HG03565 (cell line): ENCODE results near the gene ATG2B.

Source experiments
- ATAC-seq: cut with Tn5 transposase; IDR thresholded peaks from one replicate; pipeline ENCODE4 v1.9.1; 2021; ENCODE audit warnings: mild to moderate bottlenecking, moderate library complexity; ENCODE audit not compliant: unreplicated experiment

Gene ATG2B

DNA sequence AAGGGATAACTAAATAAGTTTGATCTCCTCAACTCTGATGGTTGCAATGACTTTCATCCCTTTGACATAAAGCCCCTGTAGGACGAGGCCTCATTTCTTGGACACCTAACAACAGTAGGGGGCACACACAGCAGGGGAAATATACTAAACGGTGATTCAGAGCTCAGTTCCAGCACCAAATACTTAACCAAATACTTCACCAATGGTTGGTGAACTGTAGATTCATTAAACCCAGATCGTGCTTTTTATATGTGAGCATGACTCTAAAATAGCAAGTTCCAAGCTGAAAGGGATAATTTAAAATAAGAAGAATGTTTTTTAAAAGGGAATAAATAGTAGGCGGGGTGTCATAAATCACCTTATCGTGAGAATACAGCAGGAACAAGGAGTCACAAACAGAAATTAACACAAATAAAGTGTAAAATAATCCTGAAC is 53.2 kb downstream of the ATG2B start:
- no peak for ATAC-seq

- no peak for ATAC-seq
These were observed 53.8 kb downstream of the ATG2B start for GRCh38 chr14:96309133-96309895.

DNA sequence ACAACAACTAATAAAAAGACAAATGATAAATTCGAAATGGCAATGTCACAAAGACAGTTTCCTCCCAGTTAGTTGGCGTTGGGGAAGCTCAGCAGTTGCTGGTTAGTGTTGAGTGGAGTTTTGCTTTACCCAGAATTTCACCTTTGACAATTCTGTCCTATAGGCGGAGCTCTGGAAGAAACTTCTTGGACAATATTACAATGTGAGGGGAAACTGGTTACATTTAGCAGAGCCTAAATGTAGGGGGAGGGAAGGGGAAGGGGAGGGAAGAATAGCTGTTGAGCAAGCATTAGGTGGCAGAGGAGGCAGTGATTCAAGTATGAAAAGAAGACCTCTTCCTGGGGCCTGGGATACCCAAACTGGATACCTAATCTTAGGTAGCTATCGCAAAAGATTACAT is 55.7 kb downstream of the ATG2B start:
- no peak for ATAC-seq

DNA sequence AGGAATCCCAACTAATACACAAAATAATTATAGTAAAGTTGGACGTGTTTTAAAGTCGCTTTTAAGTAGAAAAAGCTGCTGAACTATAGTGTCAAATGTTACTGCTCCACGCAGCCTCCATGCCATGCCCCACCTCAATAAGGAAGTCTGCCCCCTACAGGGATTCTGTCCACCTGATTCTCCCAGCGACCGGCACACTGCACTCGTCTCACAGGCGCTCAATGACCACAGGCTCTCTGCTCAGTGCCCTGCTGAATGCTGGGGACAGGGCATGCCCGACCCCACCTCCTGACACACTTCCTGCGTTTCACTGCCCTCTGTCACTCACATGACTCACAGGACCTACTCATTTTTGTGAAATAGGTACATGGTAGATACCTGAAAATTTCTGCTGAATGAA is 58.2 kb downstream of the ATG2B start:
- no peak for ATAC-seq

DNA sequence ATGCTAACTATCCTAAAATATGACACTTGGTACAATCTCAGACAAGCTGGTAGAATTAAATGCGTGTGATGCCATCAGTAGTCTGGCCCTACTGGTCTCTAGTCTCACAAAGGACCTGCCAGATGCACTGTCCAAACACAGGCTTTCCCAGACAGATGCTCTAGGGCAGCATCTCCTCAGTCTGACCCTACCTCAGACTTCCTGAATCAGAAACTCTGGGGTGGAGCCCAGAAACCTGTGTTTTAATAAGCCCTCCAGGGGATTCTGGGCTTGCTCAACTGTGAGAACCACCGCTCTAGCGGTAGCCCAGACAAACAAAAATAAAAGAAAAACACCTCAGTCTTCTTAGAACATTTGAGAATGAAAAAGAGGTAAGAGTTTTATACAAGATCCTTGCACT is 59.2 kb downstream of the ATG2B start:
- no peak for ATAC-seq

DNA sequence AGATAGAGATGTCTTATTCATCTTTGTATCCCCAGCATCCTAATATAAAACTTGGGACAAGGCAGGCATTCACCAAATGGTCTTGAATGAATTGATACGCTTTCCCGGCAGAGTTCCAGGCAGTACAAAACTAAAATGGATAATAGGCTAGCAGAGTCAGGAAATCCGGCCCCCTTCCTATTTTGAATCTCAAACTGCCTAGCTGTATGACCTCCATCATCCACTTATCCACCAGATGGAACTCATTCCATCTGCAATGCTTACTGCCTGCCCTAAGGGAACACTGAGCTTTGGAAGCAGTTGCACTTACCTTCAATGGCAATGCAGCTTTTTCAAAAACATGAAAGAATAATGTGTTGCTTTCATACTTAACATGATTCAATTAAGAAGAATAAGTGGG is 63.7 kb downstream of the ATG2B start:
- no peak for ATAC-seq

- ATAC-seq = no peak
These were observed 65.1 kb downstream of the ATG2B start for GRCh38 chr14:96297997-96298515.

GRCh38 chr14:96297000-96297399 is 66.1 kb downstream of the ATG2B start:
- no peak for ATAC-seq

GRCh38 chr14:96294246-96294645 is 68.9 kb downstream of the ATG2B start:
- no peak for ATAC-seq

DNA sequence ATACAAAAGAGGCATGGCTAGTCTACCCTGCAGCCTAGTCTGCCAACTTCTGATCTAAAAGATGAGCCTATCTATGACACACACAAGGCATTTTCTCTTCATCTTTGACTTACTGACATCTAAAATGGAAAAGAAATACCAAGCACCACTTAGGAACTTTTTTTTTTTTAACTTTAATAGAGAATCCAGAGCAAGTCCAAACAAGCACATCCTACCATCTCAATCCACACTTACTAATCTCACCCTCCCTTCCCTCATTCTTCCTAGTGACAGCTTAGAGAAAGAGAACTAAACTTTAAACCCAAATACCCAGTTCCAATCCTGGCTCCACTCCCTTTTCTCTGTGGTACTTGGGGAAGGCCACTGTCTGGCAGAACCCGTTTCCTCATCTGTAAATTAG is 75.3 kb downstream of the ATG2B start:
- ATAC-seq = no peak

DNA sequence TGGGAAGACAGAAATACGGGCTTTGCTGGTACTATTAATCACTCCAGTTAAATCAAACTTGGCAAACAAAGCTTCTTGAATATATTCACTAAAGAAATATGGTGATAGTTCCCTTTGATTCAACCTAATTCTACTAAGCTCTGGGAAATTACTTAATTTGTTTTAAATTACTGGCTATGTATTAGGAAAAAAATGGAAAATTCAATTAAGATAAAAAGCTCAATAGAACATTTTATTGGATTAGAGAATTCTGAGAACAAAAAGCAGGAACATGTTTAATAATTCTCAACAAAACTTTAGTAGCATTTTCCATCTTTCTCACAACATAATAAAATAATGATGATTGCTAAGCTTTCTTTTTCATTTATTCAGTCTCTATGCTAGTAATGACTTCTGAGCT is 76.9 kb downstream of the ATG2B start:
- no peak for ATAC-seq

DNA sequence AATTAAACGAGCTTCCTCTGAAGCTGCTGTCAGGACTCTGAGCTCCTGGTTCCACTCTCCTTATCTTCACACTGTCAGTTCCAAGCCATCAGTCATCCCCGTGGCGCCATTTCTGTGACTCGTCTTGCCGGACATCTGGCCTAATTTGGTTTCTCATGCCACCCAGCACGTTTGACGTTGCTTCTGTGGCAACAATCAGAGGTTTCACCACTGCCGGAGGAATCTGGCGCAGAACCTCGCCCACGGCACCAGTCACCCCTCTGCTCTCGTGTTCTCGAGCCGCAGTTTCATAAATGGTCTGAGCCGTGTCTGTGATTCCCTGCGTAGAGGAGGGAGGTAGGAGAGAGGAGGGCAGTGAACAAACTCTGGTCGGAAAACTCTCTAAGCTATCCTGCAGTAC is 77.5 kb downstream of the ATG2B start:
- ATAC-seq = no peak

- ATAC-seq = no peak
These were observed 78.7 kb downstream of the ATG2B start for GRCh38 chr14:96284430-96284829.

- ATAC-seq = no peak
These were observed 79.1 kb downstream of the ATG2B start for GRCh38 chr14:96284008-96284407.

- ATAC-seq = no peak
These were observed 81.7 kb downstream of the ATG2B start for GRCh38 chr14:96281486-96281885.

- ATAC-seq = no peak
These were observed 83.0 kb downstream of the ATG2B start for GRCh38 chr14:96280104-96280503.

GRCh38 chr14:96279564-96279963 is 83.6 kb downstream of the ATG2B start:
- ATAC-seq = no peak

DNA sequence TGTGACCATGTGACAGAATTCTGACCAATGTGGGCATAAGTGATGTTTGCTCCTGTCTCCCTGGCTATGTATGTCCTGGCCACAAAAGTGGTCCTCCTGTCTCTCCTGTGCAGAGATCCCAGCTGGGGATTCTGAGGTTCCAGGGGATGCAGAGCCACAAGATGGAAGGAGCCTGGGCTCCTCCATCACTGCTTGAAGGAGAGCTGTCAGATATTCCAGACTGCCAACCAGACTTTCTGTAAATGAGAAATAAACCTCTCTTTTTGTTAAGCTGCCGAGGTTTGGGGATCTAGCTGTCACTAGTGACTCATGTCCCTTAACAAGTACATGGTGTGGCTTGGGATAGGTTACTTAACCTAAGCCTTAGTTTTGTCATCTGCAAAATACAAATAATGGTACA is 85.3 kb downstream of the ATG2B start:
- ATAC-seq = no peak

DNA sequence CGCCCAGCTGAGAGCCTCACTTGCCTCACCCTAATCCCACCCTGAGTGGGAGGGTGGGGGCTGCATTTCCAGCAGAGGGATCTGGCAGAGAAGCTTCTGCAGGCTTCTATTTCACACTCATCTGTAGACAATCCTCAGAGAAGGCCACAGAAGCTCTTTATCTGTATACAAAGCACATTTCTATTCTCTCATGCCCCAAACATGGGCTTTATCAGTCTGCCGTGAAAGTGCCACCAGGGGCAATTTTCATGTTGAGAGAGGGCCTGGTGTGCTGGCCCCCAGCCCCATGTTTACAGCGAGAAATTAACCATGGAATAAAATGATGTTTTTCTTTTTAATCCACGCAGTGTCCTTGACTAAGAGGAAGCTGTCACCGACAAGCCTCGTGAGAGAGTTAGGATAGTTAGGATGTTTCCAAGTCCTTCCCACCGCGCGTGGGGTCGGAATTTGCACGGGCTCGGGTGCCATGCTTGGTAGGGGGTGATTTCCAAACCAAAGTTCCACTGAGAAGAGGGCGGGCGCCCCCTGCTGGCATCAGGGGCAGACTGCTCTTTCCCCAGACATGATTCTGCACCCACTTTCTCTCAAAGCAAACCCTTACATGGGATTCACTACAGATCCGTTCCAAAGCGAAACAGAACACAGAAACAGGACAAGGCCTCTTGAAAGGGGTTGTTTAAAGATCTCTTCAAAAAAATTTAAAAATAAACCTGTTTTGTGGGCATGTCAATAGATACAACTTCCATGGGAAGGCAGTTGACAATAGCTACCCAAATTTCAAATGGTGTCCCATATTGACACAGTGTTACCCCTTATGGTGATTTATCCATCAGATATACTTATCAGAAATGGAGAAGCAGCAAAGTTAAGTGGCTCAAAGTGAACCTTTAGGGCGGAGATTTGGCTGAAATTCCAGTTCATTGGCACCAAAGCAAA is 87.7 kb downstream of the ATG2B start:
- no peak for ATAC-seq

DNA sequence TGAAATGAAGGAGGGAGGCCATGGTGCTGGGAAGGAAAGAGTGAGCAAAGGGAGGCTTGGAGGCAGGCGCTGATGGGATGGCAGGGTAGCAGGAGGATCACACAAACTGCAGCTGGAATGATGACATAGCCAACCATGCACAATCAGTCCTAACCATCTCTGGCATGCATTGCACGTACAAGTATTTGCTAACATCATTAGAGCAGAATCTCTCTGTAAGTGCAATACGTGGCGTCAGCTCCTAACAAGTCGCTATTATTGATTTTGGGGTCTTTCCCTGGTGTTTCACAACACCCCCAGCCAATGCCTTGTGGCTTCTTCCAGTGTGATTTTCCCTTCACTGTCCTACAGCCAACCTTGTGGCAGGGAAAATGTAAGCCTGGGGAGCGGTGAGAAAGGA is 88.6 kb downstream of the ATG2B start:
- no peak for ATAC-seq

DNA sequence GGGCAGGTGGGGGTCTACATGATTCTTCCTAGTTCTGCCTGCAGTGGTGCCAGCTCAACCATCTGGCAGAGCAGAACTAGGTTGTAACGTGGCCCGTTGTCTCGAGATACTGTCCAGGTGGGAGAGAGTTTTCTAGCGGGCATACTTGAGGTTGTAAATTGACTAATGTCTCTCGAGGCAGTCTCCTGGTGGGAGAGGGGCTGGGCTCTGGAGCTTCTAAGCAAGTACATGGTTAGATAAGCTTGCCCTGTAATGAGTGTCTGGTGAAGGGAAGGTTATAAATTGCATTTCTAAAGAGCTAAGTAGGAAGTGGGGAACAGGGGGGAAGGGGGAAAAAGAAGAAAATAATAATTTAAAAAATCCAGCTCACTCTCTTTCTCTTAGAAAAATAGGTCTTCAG is 89.0 kb downstream of the ATG2B start:
- ATAC-seq = no peak

- ATAC-seq = no peak
These were observed 89.5 kb downstream of the ATG2B start for GRCh38 chr14:96273629-96274028.
